K562 (cell line): ENCODE results near the gene ODC1. TPM values are rescaled to one million over a fixed set of nuclear protein-coding genes. Genes with fewer than 3 reads are reported as not detected.
A peak's percentile ranks its signal among the peaks of the same experiment; 100 is the strongest.

ENCODE experiments used
- ATAC-seq: fragments of 200-7000 bp; cut with Tn5 transposase; 3 replicates; pipeline ENCODE4 v1.9.1; 2020; ENCODE audit warnings: moderate library complexity
- BruUV-seq: library from RNA; stranded (reverse); fragments of 400-500 nt; replicated peaks from 2 replicates; lab custom pipeline; 2021; lab: Mats Ljungman, UMichigan
- CTCF ChIA-PET: fragments of 300-600 bp; formaldehyde crosslinking; extraction: SDS; loops from one replicate; lab custom pipeline; 2021; ENCODE audit warnings: low intra/inter-chr PET ratio; lab: Yijun Ruan, JAX
- POLR2A ChIA-PET: fragments of 300-600, 350-650 bp; sonication (Branson Sonifier 250); formaldehyde crosslinking; extraction: SDS; loops from one replicate; lab custom pipeline; 2021; ENCODE audit warnings: antibody characterized with exemption, inconsistent platforms; lab: Yijun Ruan, JAX
- DNase-seq, 4 experiments: peaks; one replicate each; pipeline versions ENCODE4 v3.0.0 to v3.0.0-alpha.2; 2011 to 2018; ENCODE audit warnings: low spot score in 3 of 4, mixed read lengths in 3 of 4; ENCODE audit errors: extremely low read depth in 1 of 4
- FAIRE-seq: peaks from 2 replicates; lab custom pipeline; 2011; peaks lifted over from hg19 to GRCh38; lab: Jason Lieb, UNC
- H2AFZ ChIP-seq: 2 replicates; pipeline ENCODE4 v1.6.0; 2011; ENCODE audit warnings: low read depth, low read length, control low read depth, inconsistent platforms
- H3K27ac ChIP-seq: fragments of 200-600 bp; 3 replicates; pipeline ENCODE4 v1.8.0; 2011; ENCODE audit warnings: low read depth, mild to moderate bottlenecking, control low read depth, inconsistent platforms, low read length, moderate library complexity, mixed read lengths; ENCODE audit errors: extremely low read depth
- H3K27me3 ChIP-seq, 2 experiments: fragments of 300-600 bp in 1 of 2; 2 replicates in 1 of 2; 3 replicates in 1 of 2; pipeline versions ENCODE4 v1.6.0 to v1.8.0; 2011; ENCODE audit warnings: inconsistent platforms in 2 of 2, low read length in 2 of 2, mild to moderate bottlenecking in 1 of 2, mixed read lengths in 1 of 2, moderate library complexity in 1 of 2; ENCODE audit not compliant: control insufficient read depth in 2 of 2, insufficient read depth in 2 of 2
- H3K36me3 ChIP-seq: fragments of 300-600 bp; 3 replicates; pipeline ENCODE4 v1.8.0; 2011; ENCODE audit warnings: mild to moderate bottlenecking, low read length, inconsistent platforms; ENCODE audit not compliant: control insufficient read depth, insufficient read depth
- H3K4me1 ChIP-seq, 2 experiments: fragments of 200-600 bp in 1 of 2; replicated peaks in 1 of 2; 2 replicates in 1 of 2; 3 replicates in 1 of 2; pipeline versions ENCODE4 v1.5.1 to v1.8.0; 2011; ENCODE audit warnings: inconsistent platforms in 2 of 2, low read length in 2 of 2, mild to moderate bottlenecking in 1 of 2, mixed read lengths in 1 of 2, moderate library complexity in 1 of 2; ENCODE audit not compliant: control insufficient read depth in 2 of 2, insufficient read depth in 2 of 2
- H3K4me2 ChIP-seq: 2 replicates; pipeline ENCODE4 v1.6.1; 2011; ENCODE audit warnings: low read length, control low read depth, inconsistent platforms, mixed read lengths; ENCODE audit not compliant: insufficient read depth
- H3K4me3 ChIP-seq: fragments of 200-600 bp; sonication (generic), shearing (Covaris generic); 2 replicates; pipeline ENCODE4 v1.5.1; 2016; ENCODE audit warnings: control low read depth, inconsistent platforms
- H3K79me2 ChIP-seq: fragments of 200-600 bp; 3 replicates; pipeline ENCODE4 v1.8.0; 2011; ENCODE audit warnings: low read length, inconsistent platforms; ENCODE audit not compliant: control insufficient read depth, insufficient read depth
- H3K9ac ChIP-seq, 2 experiments: 2 replicates each; pipeline versions ENCODE4 v1.6.0 to v1.6.1; 2011; ENCODE audit warnings: low read depth in 2 of 2, low read length in 2 of 2, control low read depth in 1 of 2, inconsistent platforms in 1 of 2, mild to moderate bottlenecking in 1 of 2, mixed read lengths in 1 of 2; ENCODE audit not compliant: insufficient read depth in 1 of 2
- H3K9me1 ChIP-seq: one replicate; pipeline ENCODE4 v1.6.0; 2011; ENCODE audit warnings: inconsistent platforms, mild to moderate bottlenecking, low read length, moderate library complexity; ENCODE audit not compliant: control insufficient read depth, insufficient read depth
- H3K9me3 ChIP-seq: replicated peaks from 2 replicates; pipeline ENCODE4 v1.5.1; 2011; ENCODE audit warnings: low read depth, low read length, inconsistent platforms; ENCODE audit not compliant: control insufficient read depth, insufficient read depth
- H4K20me1 ChIP-seq: replicated peaks from 2 replicates; pipeline ENCODE4 v1.6.1; 2011; ENCODE audit warnings: low read length, inconsistent platforms, mixed read lengths; ENCODE audit not compliant: control insufficient read depth, insufficient read depth
- ATF1 ChIP-seq, 2 experiments: fragments of 450-650 bp in 1 of 2; IDR thresholded peaks; 2 replicates each; pipeline ENCODE4 v1.6.1; 2016; ENCODE audit warnings: missing compliant biosample characterization in 1 of 2, missing genetic modification characterization in 1 of 2
- C11orf30 ChIP-seq: fragments of 450-650 bp; IDR thresholded peaks from 2 replicates; pipeline ENCODE4 v1.6.1; 2016; ENCODE audit warnings: low read depth, mild to moderate bottlenecking
- FOXJ3 ChIP-seq: sonication (generic); formaldehyde crosslinking; IDR thresholded peaks from 2 replicates; pipeline ENCODE4 v1.4.0; 2020; ENCODE audit warnings: mild to moderate bottlenecking, missing genetic modification reagents
- HLTF ChIP-seq: fragments of 450-650 bp; IDR thresholded peaks from 2 replicates; pipeline ENCODE4 v1.6.1; 2016
- HNRNPL ChIP-seq: fragments of 200-400 bp; formaldehyde crosslinking; IDR thresholded peaks from 2 replicates; pipeline ENCODE4 v1.6.1; 2017; ENCODE audit warnings: low read depth, mild to moderate bottlenecking, low read length
- KLF13 ChIP-seq: fragments of 450-650 bp; IDR thresholded peaks from 2 replicates; pipeline ENCODE4 v1.6.1; 2016; ENCODE audit warnings: missing genetic modification characterization, low read depth, mild to moderate bottlenecking, missing compliant biosample characterization, moderate library complexity, borderline replicate concordance
- PCBP1 ChIP-seq: fragments of 200-400 bp; formaldehyde crosslinking; IDR thresholded peaks from 2 replicates; pipeline ENCODE4 v1.6.1; 2018; ENCODE audit warnings: mild to moderate bottlenecking, low read depth, low read length; ENCODE audit not compliant: poor library complexity, severe bottlenecking
- POLR2B ChIP-seq: fragments of 450-650 bp; IDR thresholded peaks from 2 replicates; pipeline ENCODE4 v1.6.1; 2018; ENCODE audit warnings: low read depth; ENCODE audit not compliant: partially characterized antibody
- POLR3A ChIP-seq: IDR thresholded peaks from 2 replicates; pipeline ENCODE4 v1.6.1; 2011; ENCODE audit warnings: borderline replicate concordance, mild to moderate bottlenecking, moderate library complexity; ENCODE audit not compliant: insufficient read length, insufficient read depth; ENCODE audit errors: extremely low read depth
- RFX1 ChIP-seq: fragments of 450-650 bp; IDR thresholded peaks from 2 replicates; pipeline ENCODE4 v1.6.1; 2016; ENCODE audit warnings: mild to moderate bottlenecking, moderate library complexity
- SMC3 ChIP-seq: conservative IDR thresholded peaks from 2 replicates; pipeline ENCODE4 v1.6.1; 2011; ENCODE audit warnings: low read depth, low read length, improper control_type of control experiment; ENCODE audit not compliant: insufficient read depth
- TOE1 ChIP-seq, 2 experiments: fragments of 450-650 bp in 1 of 2; sonication (generic) in 1 of 2; formaldehyde crosslinking in 1 of 2; IDR thresholded peaks; 2 replicates each; pipeline versions ENCODE4 v1.7.1 to v1.8.0; 2016 to 2022; ENCODE audit warnings: borderline replicate concordance in 2 of 2, mild to moderate bottlenecking in 2 of 2, antibody characterized with exemption in 1 of 2, inconsistent platforms in 1 of 2, low read depth in 1 of 2, missing genetic modification reagents in 1 of 2, moderate library complexity in 1 of 2
- ZBTB7A ChIP-seq: IDR thresholded peaks from 2 replicates; pipeline ENCODE4 v1.6.1; 2011; ENCODE audit warnings: low read depth, mild to moderate bottlenecking, low read length, moderate library complexity, borderline replicate concordance; ENCODE audit not compliant: control insufficient read depth
- ZNF24 ChIP-seq: fragments of 450-650 bp; IDR thresholded peaks from 2 replicates; pipeline ENCODE4 v1.6.1; 2016
- ZNF263 ChIP-seq: sonication (generic); formaldehyde crosslinking; IDR thresholded peaks from 2 replicates; pipeline ENCODE4 v1.8.0; 2022; ENCODE audit warnings: mild to moderate bottlenecking, missing genetic modification reagents, borderline replicate concordance
- WGBS: fragments of 100-300 bp; shearing (Covaris generic); methylation state at CpG from one replicate; pipeline ENCODE4 v1.1.6; 2016; ENCODE audit warnings: low coverage, mixed read lengths; ENCODE audit not compliant: insufficient coverage; ENCODE audit errors: missing lambda C conversion rate; 5-methylcytosine and 5-hydroxymethylcytosine counted together
- in situ Hi-C: fragments of 300-500 bp; cut with MboI; formaldehyde crosslinking; loops from 4 replicates; pipeline ENCODE4 v1.15.0; 2018; ENCODE audit warnings: inconsistent platforms, mixed read lengths
- intact Hi-C: fragments of 100-400 bp; cut with micrococcal nuclease; formaldehyde crosslinking; loops from 2 replicates; pipeline ENCODE4 v1.14.2; 2022
- polyA plus RNA-seq, 8 experiments: library from polyadenylated mRNA; depleted of rRNA in 4 of 8; stranded (reverse) in 5 of 8; unstranded in 3 of 8; fragments of >200 nt; fragmentation: Nextera tagmentation in 2 of 8; fragmentation: Illumina TruSeq in 1 of 8; extraction: Ambion mirVana in 2 of 8; extraction: Trizol in 1 of 8; gene quantifications; 2 replicates each; pipeline versions ENCODE4 v1.2.1 to v1.2.3, GENCODE V29; 2011 to 2014; ENCODE audit warnings: inconsistent platforms in 1 of 8, missing spikeins in 1 of 8
- total RNA-seq, 7 experiments: library from RNA; depleted of rRNA in 6 of 7; stranded (reverse); fragments of >200 nt in 6 of 7; fragmentation: Illumina TruSeq in 2 of 7; extraction: Trizol in 2 of 7; gene quantifications; 2 replicates each; pipeline versions ENCODE4 v1.2.1 to v1.2.3, GENCODE V29; 2011 to 2021; ENCODE audit warnings: low replicate concordance in 1 of 7
- TF ChIP-seq, protein P1 (sequence below): sonication (generic); formaldehyde crosslinking; IDR thresholded peaks from 2 replicates; pipeline ENCODE4 v1.8.1; 2023; ENCODE audit warnings: mild to moderate bottlenecking, missing genetic modification reagents

Gene ODC1
- total and polyA plus RNA-seq, 9 of the 15 experiments (the other 6 are each of a cell fraction or from before 2014, with no cell fraction given), result 142 to 563 (median 457) TPM

DNA sequence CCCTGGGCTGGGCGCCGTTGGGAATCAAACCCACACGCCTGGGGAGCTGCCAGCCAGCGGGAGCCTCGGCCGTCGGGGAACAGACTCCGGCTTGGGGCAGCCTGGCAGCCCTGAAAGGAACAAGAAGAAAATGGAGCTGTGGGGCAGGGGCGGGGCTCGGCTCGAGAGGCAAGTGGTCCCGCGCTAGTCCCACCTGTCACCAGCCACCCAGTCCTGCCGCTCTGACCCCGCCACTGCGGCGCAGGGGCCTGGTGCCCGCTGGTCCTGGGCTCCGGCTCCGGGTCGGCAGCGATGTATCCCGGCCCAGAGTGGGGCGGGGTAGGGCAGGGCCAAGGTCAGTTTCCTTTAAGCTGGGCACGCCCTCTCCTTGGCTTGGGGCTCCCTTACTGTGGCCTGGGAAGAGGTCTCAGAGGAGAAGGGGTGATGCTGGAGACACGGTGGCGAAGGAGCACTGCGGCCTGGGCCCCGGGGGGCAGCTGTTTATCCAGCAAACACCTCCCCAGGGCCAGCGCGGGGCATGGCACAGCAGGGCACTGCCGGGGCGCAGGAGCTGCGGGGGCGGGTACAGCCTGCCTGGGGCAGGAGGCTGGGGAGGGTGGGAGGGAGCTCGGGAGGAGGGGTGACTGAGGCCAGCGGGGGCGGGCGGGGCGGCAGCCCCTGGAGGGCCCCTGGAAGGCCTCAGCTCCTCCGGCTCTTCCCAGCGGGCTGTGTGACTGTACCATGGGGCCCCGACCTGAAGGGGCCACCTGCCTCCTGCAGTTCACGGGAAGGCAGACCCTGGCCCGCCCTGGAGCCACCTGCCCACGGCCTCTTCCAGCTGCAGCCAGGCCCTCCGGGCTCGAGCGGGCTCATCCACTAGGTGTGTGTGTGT, 15.6 kb downstream of the ODC1 start:
- Histone ChIP-seq H3K27ac (no peak overlapping the region), H2AFZ (no peak overlapping the region), H3K27me3 (no peaks in the 10 kb centered on the region), H3K9me1 (no peaks in the 10 kb centered on the region), H4K20me1 (no peaks in the 10 kb centered on the region), H3K9ac (peak overlapping the region in 1 of 2 experiments; percentile 59; a peak in 2 of 4 replicates), H3K9me3 (no peaks in the 10 kb centered on the region), H3K79me2 (no peaks in the 10 kb centered on the region), H3K4me1 (peaks cover 9 to 51% of the 10 kb centered on the region in 2 experiments), H3K4me3 (no peak overlapping the region), H3K4me2 (no peak overlapping the region), H3K36me3 (no peaks in the 10 kb centered on the region)
- ATAC-seq (no peak), FAIRE-seq (no peak), DNase-seq (peak in 2 of 4 experiments; percentile 59 to 67)
- WGBS, result 70% methylated on average over 26 of the region's 49 CpGs
- POLR2A ChIA-PET, result interaction anchor here (0.8 kb wide), 1 partner anchor 52 kb away, joined by 3 read pairs; no protein-coding TSS in a partner anchor
- BruUV-seq, result no TSS peak
- intact Hi-C loops, result loop anchor here (10.0 kb wide), 1 partner anchor 628 kb away; no protein-coding TSS in a partner anchor
- in situ Hi-C loops, result loop anchor here (10.0 kb wide), 1 partner anchor 638 kb away; no protein-coding TSS in a partner anchor
- TF ChIP-seq HLTF, result no peak
- no peak for TF ChIP-seq RFX1
- TF ChIP-seq KLF13, result no peak
- no peak for TF ChIP-seq FOXJ3 (CRISPR knock-in tag)
- no peak for TF ChIP-seq ATF1 (CRISPR knock-in tag; IDR thresholded peaks at IDR 0.05)
- no peak for TF ChIP-seq ATF1 (tag; IDR thresholded peaks at IDR 0.05)
- no peak for TF ChIP-seq C11orf30
- 0 out of 2 replicates have a peak, but pooled peaks have one; percentile 14 for TF ChIP-seq HNRNPL
- TF ChIP-seq, protein P1, sequence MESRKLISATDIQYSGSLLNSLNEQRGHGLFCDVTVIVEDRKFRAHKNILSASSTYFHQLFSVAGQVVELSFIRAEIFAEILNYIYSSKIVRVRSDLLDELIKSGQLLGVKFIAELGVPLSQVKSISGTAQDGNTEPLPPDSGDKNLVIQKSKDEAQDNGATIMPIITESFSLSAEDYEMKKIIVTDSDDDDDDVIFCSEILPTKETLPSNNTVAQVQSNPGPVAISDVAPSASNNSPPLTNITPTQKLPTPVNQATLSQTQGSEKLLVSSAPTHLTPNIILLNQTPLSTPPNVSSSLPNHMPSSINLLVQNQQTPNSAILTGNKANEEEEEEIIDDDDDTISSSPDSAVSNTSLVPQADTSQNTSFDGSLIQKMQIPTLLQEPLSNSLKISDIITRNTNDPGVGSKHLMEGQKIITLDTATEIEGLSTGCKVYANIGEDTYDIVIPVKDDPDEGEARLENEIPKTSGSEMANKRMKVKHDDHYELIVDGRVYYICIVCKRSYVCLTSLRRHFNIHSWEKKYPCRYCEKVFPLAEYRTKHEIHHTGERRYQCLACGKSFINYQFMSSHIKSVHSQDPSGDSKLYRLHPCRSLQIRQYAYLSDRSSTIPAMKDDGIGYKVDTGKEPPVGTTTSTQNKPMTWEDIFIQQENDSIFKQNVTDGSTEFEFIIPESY, result 0 out of 2 replicates have a peak, but pooled peaks have one; percentile 9
- no peak for TF ChIP-seq ZNF263 (CRISPR knock-in tag)
- peak; percentile 37; the same call in 1 of the 2 replicates for TF ChIP-seq ZBTB7A
- peak; percentile 32 for TF ChIP-seq PCBP1
- TF ChIP-seq SMC3, result no peak
- no peak for TF ChIP-seq ZNF24
- no peak for TF ChIP-seq TOE1 (IDR thresholded peaks at IDR 0.05; ENCODE audit: borderline replicate concordance)
- TF ChIP-seq TOE1 (CRISPR knock-in tag; IDR thresholded peaks at IDR 0.05; ENCODE audit: borderline replicate concordance, low read depth), result no peak
- no peak for TF ChIP-seq POLR3A
- TF ChIP-seq POLR2B, result no peak
- CTCF ChIA-PET, result interaction anchor here (0.5 kb wide), 1 partner anchor 22 kb away, joined by 3 read pairs; no protein-coding TSS in a partner anchor
